ENCODE data around the gene UGT1A4.

UGT1A4 gene

GRCh38 chr2:233772153-233772552 is 53.6 kb downstream of the UGT1A4 start:
- no peaks in the 10 kb centered on the region for H3K4me1 ChIP-seq
- DNase-seq, result no peak
- H3K36me3 ChIP-seq, result no peaks in the 10 kb centered on the region
- H3K27me3 ChIP-seq, result peaks cover 20% of the 10 kb centered on the region
- no peak overlapping the region for H3K4me3 ChIP-seq (ENCODE audit: low read depth, low read length)
- H3K9me3 ChIP-seq, result no peaks in the 10 kb centered on the region
- TF ChIP-seq, protein P1, sequence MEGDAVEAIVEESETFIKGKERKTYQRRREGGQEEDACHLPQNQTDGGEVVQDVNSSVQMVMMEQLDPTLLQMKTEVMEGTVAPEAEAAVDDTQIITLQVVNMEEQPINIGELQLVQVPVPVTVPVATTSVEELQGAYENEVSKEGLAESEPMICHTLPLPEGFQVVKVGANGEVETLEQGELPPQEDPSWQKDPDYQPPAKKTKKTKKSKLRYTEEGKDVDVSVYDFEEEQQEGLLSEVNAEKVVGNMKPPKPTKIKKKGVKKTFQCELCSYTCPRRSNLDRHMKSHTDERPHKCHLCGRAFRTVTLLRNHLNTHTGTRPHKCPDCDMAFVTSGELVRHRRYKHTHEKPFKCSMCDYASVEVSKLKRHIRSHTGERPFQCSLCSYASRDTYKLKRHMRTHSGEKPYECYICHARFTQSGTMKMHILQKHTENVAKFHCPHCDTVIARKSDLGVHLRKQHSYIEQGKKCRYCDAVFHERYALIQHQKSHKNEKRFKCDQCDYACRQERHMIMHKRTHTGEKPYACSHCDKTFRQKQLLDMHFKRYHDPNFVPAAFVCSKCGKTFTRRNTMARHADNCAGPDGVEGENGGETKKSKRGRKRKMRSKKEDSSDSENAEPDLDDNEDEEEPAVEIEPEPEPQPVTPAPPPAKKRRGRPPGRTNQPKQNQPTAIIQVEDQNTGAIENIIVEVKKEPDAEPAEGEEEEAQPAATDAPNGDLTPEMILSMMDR (IDR thresholded peaks at IDR 0.05; ENCODE audit: low read depth, low read length), result no peak

- no peak for DNase-seq
- H3K4me3 ChIP-seq (ENCODE audit: low read depth, low read length), result no peak overlapping the region
- H3K27me3 ChIP-seq, result peaks cover 17% of the 10 kb centered on the region
- H3K4me1 ChIP-seq, result no peaks in the 10 kb centered on the region
- no peaks in the 10 kb centered on the region for H3K36me3 ChIP-seq
- TF ChIP-seq, protein P1 (IDR thresholded peaks at IDR 0.05; ENCODE audit: low read depth, low read length), result no peak
- H3K9me3 ChIP-seq, result no peaks in the 10 kb centered on the region
These were observed 54.0 kb downstream of the UGT1A4 start for GRCh38 chr2:233772583-233772982.

DNA sequence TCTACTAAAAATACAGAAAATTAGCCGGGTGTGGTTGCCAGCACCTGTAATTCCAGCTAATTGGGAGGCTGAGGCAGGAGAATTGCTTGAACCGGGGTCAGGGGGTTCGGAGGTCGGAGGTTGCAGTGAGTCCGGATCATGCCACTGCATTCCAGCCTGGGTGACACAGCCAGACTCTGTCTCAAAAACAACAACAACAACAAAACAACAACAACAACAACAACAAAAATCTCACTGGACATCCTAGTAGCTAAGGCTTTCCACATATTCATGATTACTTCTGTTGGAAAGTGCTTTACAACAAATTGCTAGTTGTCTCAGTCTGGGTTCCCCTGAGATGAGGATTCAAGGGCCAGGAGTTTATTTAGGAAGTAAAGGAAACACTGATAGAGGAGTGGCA is 55.3 kb downstream of the UGT1A4 start:
- no peak for DNase-seq
- Histone ChIP-seq H3K4me1 (no peaks in the 10 kb centered on the region), H3K36me3 (no peaks in the 10 kb centered on the region), H3K27me3 (peaks cover 11% of the 10 kb centered on the region), H3K9me3 (no peaks in the 10 kb centered on the region), H3K4me3 (ENCODE audit: low read depth, low read length) (no peak overlapping the region)
- TF ChIP-seq, protein P1 (IDR thresholded peaks at IDR 0.05; ENCODE audit: low read depth, low read length), result no peak

DNA sequence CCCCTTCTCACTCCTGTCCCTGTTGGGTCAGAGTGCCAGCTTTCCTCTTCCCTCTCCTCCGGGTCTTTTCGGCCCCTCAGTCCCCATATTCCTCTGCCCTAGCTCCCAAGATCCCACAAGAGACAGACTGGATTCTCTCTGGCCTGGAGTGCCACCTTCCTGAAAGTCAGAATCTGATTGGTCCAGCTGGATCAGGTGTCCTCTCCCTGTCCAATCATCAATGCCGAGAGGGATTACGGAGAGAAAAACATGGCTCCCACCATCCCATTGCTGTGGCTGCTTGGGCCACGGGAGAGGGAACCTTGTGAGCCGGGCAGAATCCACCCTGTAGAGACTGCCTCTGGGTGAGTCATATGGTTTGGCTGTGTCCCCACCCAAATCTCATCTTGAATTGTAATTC is 56.9 kb downstream of the UGT1A4 start:
- DNase-seq, result no peak
- no peaks in the 10 kb centered on the region for H3K9me3 ChIP-seq
- no peak overlapping the region for H3K4me3 ChIP-seq (ENCODE audit: low read depth, low read length)
- TF ChIP-seq, protein P1 (IDR thresholded peaks at IDR 0.05; ENCODE audit: low read depth, low read length), result no peak
- peaks cover 4% of the 10 kb centered on the region for H3K27me3 ChIP-seq
- H3K4me1 ChIP-seq, result no peaks in the 10 kb centered on the region
- no peaks in the 10 kb centered on the region for H3K36me3 ChIP-seq

DNA sequence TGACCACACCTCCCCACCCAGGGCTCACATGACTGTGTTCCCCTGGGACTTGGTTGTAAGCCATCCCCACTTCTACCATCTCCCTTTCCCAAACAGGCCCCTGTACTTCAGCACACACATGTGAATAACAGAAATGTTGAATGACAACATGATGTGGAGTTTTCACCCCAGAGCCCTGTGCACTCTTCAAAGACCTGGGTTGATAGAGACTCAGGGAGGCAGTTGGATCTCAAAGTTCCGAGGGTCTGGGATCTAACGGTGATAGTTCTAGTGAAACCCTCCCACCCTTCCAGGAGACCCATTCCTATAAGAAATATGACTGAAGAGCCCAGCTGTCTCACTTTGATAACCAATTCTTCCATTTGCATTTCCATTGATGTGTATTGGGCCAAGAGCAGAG is 59.5 kb downstream of the UGT1A4 start, which contains the start of gene MROH2A:
Gene MROH2A, plus strand, starts transcription at position 301 of the 400 bp plus-strand sequence. CDS start 1,029 bp downstream, outside the sequence.
- no peaks in the 10 kb centered on the region; the same call in 1 of the 2 replicates for H3K27me3 ChIP-seq
- H3K9me3 ChIP-seq, result no peaks in the 10 kb centered on the region
- H3K4me3 ChIP-seq (ENCODE audit: low read depth, low read length), result no peak within 1 kb of the TSS

DNA sequence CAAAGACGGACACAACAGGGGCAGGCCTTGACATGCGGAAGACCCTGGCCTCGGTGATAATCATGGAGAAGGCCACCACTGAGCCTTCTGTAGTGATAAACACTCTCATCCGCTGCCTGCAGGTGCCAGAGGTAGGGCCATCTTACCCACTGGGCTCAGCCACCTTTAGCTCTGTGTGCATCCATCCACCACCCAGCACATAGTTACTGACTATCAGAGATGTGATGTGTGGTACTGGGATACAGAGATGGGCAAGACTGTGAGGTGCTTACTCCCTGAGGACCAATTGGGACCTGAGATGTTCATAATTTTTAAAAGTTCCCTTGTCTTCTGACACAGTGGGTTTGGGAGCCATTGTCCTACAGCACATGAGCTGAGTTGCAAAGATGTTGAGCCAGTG is 61.2 kb downstream of the UGT1A4 start:
- Histone ChIP-seq H3K4me1 (no peaks in the 10 kb centered on the region), H3K9me3 (no peaks in the 10 kb centered on the region), H3K4me3 (ENCODE audit: low read depth, low read length) (no peak overlapping the region), H3K27me3 (no peaks in the 10 kb centered on the region; the same call in 1 of the 2 replicates), H3K36me3 (no peaks in the 10 kb centered on the region)
- no peak for DNase-seq
- TF ChIP-seq, protein P1 (IDR thresholded peaks at IDR 0.05; ENCODE audit: low read depth, low read length), result no peak

More for the DNA sequence above, 59.5 kb downstream of the UGT1A4 start, which contains the start of gene MROH2A:
- Histone ChIP-seq H3K36me3 (no peaks in the 10 kb centered on the region), H3K4me1 (no peaks in the 10 kb centered on the region)
- TF ChIP-seq, protein P1 (IDR thresholded peaks at IDR 0.05; ENCODE audit: low read depth, low read length), result no peak
- no peak for DNase-seq
